C4-2B (cell line): ENCODE data around the gene NFIA.

Experiments
- CTCF ChIP-seq: fragments of 450-650 bp; conservative IDR thresholded peaks from 2 replicates; pipeline ENCODE4 v1.5.1; 2017; ENCODE audit warnings: mild to moderate bottlenecking
- ZFX ChIP-seq: fragments of 450-650 bp; IDR thresholded peaks from 2 replicates; pipeline ENCODE4 v1.6.1; 2017

- TF ChIP-seq CTCF = no peak
- TF ChIP-seq ZFX = no peak
Measured at GRCh38 chr1:61245696-61246400, 163.5 kb downstream of the NFIA start.
